ENCODE measurements around the gene SLF2.
A peak's percentile ranks its signal among the peaks of the same experiment; 100 is the strongest.

The SLF2 gene

GRCh38 chr10:100866575-100867098, 46.1 kb upstream of the SLF2 start:
- DNase-seq (ENCODE audit: low read depth): no peak
- H3K4me3 ChIP-seq (ENCODE audit: low read length): no peak overlapping the region
- TF ChIP-seq, protein P1, sequence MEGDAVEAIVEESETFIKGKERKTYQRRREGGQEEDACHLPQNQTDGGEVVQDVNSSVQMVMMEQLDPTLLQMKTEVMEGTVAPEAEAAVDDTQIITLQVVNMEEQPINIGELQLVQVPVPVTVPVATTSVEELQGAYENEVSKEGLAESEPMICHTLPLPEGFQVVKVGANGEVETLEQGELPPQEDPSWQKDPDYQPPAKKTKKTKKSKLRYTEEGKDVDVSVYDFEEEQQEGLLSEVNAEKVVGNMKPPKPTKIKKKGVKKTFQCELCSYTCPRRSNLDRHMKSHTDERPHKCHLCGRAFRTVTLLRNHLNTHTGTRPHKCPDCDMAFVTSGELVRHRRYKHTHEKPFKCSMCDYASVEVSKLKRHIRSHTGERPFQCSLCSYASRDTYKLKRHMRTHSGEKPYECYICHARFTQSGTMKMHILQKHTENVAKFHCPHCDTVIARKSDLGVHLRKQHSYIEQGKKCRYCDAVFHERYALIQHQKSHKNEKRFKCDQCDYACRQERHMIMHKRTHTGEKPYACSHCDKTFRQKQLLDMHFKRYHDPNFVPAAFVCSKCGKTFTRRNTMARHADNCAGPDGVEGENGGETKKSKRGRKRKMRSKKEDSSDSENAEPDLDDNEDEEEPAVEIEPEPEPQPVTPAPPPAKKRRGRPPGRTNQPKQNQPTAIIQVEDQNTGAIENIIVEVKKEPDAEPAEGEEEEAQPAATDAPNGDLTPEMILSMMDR (IDR thresholded peaks at IDR 0.05; ENCODE audit: insufficient read depth, low read depth, low read length, missing control alignments): no peak

- TF ChIP-seq, protein P1 (IDR thresholded peaks at IDR 0.05; ENCODE audit: insufficient read depth, low read depth, low read length, missing control alignments): no peak
- H3K4me3 ChIP-seq (ENCODE audit: low read length): no peak overlapping the region
- no peak for DNase-seq (ENCODE audit: low read depth)
These were observed 45.4 kb upstream of the SLF2 start for GRCh38 chr10:100867261-100867963.

DNA sequence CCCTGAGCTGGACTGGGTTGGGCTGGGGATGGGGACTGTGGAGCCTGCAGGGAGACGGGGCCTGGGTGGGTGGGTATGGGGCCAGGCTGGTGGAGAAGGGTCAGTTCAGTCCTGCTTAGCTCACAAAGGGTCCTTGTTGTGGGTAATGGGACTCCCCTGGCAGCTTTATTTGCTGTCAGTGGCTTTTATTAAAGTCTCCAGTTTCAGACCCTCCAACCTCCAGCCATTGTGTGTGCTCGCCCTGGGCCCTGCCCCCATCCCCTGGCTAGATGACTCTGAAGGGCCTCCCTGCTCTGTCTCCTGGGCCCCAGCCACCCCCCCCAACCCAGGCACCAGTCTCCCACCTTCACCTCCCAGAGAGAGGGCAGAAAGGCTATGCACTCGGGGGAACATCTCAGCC, 44.4 kb upstream of the SLF2 start:
- no peak for DNase-seq (ENCODE audit: low read depth)
- TF ChIP-seq, protein P1 (IDR thresholded peaks at IDR 0.05; ENCODE audit: insufficient read depth, low read depth, low read length, missing control alignments): no peak
- no peak overlapping the region for H3K4me3 ChIP-seq (ENCODE audit: low read length)

GRCh38 chr10:100869399-100869798, 43.4 kb upstream of the SLF2 start:
- H3K4me3 ChIP-seq (ENCODE audit: low read length): no peak overlapping the region
- no peak for DNase-seq (ENCODE audit: low read depth)
- TF ChIP-seq, protein P1 (IDR thresholded peaks at IDR 0.05; ENCODE audit: insufficient read depth, low read depth, low read length, missing control alignments): no peak

DNA sequence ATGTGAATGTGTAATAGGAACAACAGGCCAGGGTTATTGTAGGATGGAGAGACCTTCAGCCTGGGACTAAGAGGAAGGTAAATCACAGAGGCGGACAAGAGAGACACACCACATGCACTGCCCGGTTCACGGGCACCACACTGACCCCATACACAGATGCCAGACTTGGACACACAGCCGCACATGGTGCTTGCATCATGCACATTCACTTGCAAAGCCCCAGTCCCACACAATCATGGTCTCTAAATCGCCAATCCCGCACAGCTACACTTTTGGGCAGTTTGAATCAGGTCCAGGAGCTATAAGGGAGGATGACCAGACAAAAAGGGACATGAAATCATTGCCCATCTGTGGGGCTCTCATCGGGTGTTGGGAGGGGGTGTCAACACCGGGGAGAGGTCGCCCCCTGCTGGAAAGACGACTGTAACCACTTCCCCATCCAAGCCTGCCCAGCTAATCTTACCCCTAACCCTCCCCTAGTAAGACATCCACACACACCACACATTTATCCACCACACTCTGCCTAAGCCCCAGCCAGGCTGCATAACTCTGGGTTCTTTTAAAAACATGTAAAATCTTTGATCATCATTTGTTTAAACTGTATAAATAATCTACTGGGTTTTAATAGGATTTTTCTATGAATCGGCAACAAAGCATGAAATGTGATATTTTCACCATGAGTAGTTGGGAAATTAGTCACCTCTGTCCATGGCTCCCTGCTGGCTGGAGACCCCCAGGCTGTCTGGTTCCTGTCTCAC, 40.5 kb upstream of the SLF2 start:
- TF ChIP-seq, protein P1 (IDR thresholded peaks at IDR 0.05; ENCODE audit: insufficient read depth, low read depth, low read length, missing control alignments): peak; percentile 57
- DNase-seq (ENCODE audit: low read depth): peak; percentile 43
- no peak overlapping the region for H3K4me3 ChIP-seq (ENCODE audit: low read length)

DNA sequence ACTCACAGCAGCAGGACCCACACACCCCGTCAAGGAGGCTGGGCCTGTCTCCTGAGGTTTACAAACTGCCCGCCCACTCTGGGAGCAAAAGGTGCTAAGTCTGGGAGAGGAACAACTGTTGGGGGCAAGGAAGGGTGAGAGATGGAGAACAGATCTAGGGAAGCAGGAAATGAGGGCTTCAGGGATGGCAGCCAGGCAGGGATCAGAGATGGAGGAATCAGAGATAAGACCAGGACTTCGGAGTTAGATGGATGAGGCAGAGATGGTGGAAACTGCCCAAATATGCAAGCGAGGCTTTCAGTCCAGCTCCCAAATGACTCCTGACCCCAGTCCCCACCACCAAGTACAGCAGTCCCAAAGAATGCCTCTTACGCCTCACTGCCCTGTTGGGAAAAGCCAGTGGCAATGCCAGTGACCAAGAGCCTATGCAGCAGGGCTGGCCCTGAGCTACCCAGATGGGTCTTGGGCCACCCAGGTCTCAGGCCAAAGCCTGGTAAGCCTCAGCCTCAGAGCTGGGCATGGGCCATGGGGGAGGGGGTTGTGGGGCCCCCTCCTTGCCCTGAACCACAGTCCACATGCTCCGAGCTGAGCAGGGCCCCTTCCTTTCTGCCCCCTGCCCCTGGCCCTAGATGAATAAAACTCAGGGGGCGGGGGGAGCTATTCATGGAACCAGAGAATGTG, 39.5 kb upstream of the SLF2 start:
- TF ChIP-seq, protein P1 (IDR thresholded peaks at IDR 0.05; ENCODE audit: insufficient read depth, low read depth, low read length, missing control alignments): no peak
- no peak for DNase-seq (ENCODE audit: low read depth)
- H3K4me3 ChIP-seq (ENCODE audit: low read length): no peak overlapping the region
